HepG2 (cell line): ENCODE data around the gene TCFL5. TPM values are rescaled to one million over a fixed set of nuclear protein-coding genes. Genes with fewer than 3 reads are reported as not detected.

Source experiments
- CHD4 ChIP-seq: fragments of 200-600 bp; sonication (generic); IDR thresholded peaks from 2 replicates; pipeline ENCODE4 v1.7.0; 2017; ENCODE audit warnings: mild to moderate bottlenecking, low read length, borderline replicate concordance
- DRAP1 ChIP-seq: IDR thresholded peaks from 2 replicates; pipeline ENCODE4 v1.6.1; 2016; ENCODE audit warnings: missing genetic modification reagents, missing compliant biosample characterization
- GPN1 ChIP-seq: sonication (generic); formaldehyde crosslinking; IDR thresholded peaks from 2 replicates; pipeline ENCODE4 v1.5.1; 2020; ENCODE audit warnings: missing genetic modification reagents, borderline replicate concordance
- KLF11 ChIP-seq: IDR thresholded peaks from 2 replicates; pipeline ENCODE4 v1.6.1; 2016; ENCODE audit warnings: missing compliant biosample characterization
- NR1H2 ChIP-seq: sonication (generic); formaldehyde crosslinking; IDR thresholded peaks from 2 replicates; pipeline ENCODE4 v1.8.1; 2022; ENCODE audit warnings: low read depth, missing genetic modification reagents, borderline replicate concordance
- RERE ChIP-seq: IDR thresholded peaks from 2 replicates; pipeline ENCODE4 v1.6.1; 2016; ENCODE audit warnings: low read depth, missing genetic modification reagents, missing compliant biosample characterization
- SMARCE1 ChIP-seq: fragments of 450-650 bp; IDR thresholded peaks from 2 replicates; pipeline ENCODE4 v1.6.1; 2017; ENCODE audit warnings: borderline replicate concordance
- ZNF18 ChIP-seq: sonication (generic); formaldehyde crosslinking; IDR thresholded peaks from 2 replicates; pipeline ENCODE4 v1.8.0; 2022; ENCODE audit warnings: mild to moderate bottlenecking, missing genetic modification reagents; ENCODE audit not compliant: insufficient replicate concordance
- ZNF318 ChIP-seq: sonication (generic); formaldehyde crosslinking; IDR thresholded peaks from 2 replicates; pipeline ENCODE4 v1.4.0; 2020; ENCODE audit warnings: mild to moderate bottlenecking, missing genetic modification reagents
- ZNF468 ChIP-seq: sonication (generic); formaldehyde crosslinking; IDR thresholded peaks from 2 replicates; pipeline ENCODE4 v1.8.0; 2022; ENCODE audit warnings: mild to moderate bottlenecking, moderate library complexity, missing genetic modification reagents
- ZNF788 ChIP-seq: sonication (generic); formaldehyde crosslinking; IDR thresholded peaks from 2 replicates; pipeline ENCODE4 v1.5.0; 2020; ENCODE audit warnings: mild to moderate bottlenecking, missing genetic modification reagents, borderline replicate concordance
- polyA plus RNA-seq, 8 experiments: library from polyadenylated mRNA; depleted of rRNA in 3 of 8; stranded (reverse) in 7 of 8; unstranded in 1 of 8; fragments of >200 nt; fragmentation: Illumina TruSeq in 4 of 8; extraction: Trizol in 4 of 8; gene quantifications; 2 replicates each; pipeline versions ENCODE4 v1.2.1 to v1.2.3, GENCODE V29; 2011 to 2016; ENCODE audit warnings: low read depth in 4 of 8, missing spikeins in 1 of 8, mixed read lengths in 1 of 8; ENCODE audit not compliant: insufficient read depth in 1 of 8
- total RNA-seq, 5 experiments: library from RNA; depleted of rRNA; stranded (reverse); fragments of >200 nt; fragmentation: Illumina TruSeq; extraction: Trizol; gene quantifications; 2 replicates each; pipeline ENCODE4 v1.2.3, GENCODE V29; 2016; ENCODE audit warnings: low read depth in 1 of 5

The TCFL5 gene
- total and polyA plus RNA-seq, 2 of the 13 experiments (the other 11 are each of a cell fraction or from before 2014, with no cell fraction given): 14.8 to 20.0 TPM

- peak; percentile 46; the same call in 1 of the 2 replicates for TF ChIP-seq CHD4
- no peak for TF ChIP-seq RERE (CRISPR knock-in tag)
- no peak for TF ChIP-seq ZNF788 (CRISPR knock-in tag)
- TF ChIP-seq GPN1 (CRISPR knock-in tag): no peak
- TF ChIP-seq ZNF18 (CRISPR knock-in tag): peak; percentile 32
- no peak for TF ChIP-seq SMARCE1
- TF ChIP-seq ZNF468 (CRISPR knock-in tag): no peak
- TF ChIP-seq ZNF318 (CRISPR knock-in tag): no peak
- no peak for TF ChIP-seq KLF11 (CRISPR knock-in tag)
- no peak for TF ChIP-seq NR1H2
- no peak; the same call in 1 of the 2 replicates for TF ChIP-seq DRAP1
Observed at GRCh38 chr20:62872184-62872847, 10.7 kb upstream of the TCFL5 start (continued).
